Occipital lobe (tissue), 2 donors: ENCODE measurements around the gene SFSWAP. TPM values are rescaled to one million over a fixed set of nuclear protein-coding genes. Genes with fewer than 3 reads are reported as not detected.
"Not testable (repeated sequence)": the region's sequence is repeated elsewhere in the genome, so short reads cannot be mapped to it uniquely, and the experiment has no call there.

Experiments
- DNase-seq: peaks from one replicate; lab custom pipeline; 2025; lab: John Stamatoyannopoulos, UW
- total RNA-seq: library from RNA; depleted of rRNA; stranded (reverse); fragments of >200 nt; gene quantifications from one replicate; pipeline ENCODE4 v1.2.3, GENCODE V29; 2014

The SFSWAP gene
- total RNA-seq, 1 donor from 2014 or later: 26.4 TPM

DNA sequence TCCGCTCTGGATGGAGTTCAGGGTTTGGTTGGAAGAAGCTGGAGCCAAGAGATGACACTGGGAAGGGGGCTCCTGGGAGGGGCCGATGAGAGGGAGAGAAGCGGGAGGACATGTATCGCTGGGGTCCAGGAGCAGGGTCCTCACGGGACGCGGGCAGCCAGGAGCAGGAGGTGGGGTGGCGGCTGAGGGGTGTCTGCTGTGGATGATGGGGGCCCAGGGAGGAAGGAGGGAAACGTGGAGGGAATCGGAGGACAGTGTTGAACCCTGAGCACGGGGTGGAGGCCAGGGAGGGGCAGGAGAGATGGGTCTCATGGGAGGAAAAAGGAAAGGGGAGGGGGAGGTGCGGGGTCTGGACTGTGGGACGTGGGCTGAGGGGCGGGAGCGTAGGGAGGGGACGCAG lies 31.7 kb upstream of the SFSWAP start:
- DNase-seq: not testable (repeated sequence)

DNA sequence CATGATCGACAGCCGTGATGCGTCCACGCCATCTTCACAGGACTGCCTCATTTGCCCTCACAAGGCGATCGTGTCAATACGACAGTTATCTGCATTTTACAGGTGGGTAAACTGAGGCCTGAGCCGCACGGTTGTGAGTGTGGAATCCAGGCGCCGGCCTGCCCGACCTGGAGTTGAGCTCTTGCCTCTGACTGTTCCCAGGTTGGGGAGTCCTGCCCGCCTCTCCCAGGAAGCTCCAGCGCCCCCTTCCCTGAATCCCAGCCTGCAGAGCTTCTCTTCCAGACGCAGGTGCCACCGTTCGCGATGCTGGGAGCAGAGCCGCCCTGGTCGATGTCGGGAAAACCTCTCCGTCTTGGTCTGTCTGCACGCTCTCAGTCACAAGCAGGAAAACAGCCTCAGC lies 31.1 kb upstream of the SFSWAP start:
- not testable (repeated sequence) for DNase-seq

DNA sequence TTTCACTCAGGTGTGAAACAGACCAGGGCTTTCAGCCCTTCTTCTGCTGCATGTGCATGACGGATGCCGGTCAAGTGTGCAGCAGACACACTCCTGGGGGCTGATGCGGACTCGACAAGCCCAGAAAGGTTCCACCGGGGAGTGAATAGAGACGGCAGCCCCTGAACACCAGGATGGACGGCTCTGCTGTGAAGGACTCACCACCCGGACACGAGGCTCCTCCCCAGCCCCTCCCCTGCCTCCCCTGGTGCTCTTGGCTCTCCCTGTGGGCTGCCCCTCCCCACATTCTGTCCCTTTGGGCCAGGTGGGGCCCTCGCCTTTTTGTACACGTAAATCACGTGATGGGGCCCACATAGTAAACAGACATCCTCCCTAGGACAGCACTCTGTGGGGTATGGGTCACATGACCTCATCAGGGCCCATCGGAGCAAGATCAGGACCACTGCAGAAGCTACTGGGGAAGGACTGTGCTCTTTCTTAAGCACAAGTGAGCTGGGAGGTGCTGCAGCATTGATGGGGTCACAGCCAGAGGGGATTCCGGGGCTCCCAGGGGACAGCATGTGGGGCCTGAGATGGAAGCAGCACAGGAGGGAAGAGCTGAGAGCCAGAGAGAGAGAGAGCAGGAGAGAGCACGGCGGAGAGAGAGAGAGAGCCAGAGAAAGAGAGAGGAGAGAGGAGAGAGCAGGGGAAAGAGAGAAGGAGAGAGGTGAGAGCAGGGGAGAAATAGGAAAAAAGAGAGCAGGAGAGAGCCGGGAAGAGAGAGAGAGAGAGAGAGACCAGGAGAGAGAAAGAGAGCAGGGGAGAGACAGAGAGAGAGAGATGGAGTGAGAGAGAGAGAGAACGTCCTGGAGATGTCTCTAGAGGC lies 30.3 kb upstream of the SFSWAP start:
- not testable (repeated sequence) for DNase-seq

DNA sequence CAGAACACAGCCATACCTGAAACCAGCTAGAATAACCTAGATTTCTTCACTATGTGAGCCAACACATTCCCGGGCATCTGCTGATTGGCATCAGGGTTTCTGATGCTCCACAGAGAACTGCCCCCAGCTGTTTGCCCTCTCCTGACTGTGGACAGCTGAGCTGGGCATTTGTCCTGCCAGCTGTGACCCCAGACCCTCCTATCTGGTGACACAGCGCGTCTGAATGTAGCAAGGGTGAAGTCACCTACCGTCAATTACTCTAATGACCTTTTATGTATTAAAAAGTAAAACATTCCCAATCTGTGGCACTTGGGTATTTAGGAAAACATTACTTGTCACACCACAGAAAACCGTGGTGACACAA lies 29.7 kb upstream of the SFSWAP start:
- DNase-seq: no peak

DNA sequence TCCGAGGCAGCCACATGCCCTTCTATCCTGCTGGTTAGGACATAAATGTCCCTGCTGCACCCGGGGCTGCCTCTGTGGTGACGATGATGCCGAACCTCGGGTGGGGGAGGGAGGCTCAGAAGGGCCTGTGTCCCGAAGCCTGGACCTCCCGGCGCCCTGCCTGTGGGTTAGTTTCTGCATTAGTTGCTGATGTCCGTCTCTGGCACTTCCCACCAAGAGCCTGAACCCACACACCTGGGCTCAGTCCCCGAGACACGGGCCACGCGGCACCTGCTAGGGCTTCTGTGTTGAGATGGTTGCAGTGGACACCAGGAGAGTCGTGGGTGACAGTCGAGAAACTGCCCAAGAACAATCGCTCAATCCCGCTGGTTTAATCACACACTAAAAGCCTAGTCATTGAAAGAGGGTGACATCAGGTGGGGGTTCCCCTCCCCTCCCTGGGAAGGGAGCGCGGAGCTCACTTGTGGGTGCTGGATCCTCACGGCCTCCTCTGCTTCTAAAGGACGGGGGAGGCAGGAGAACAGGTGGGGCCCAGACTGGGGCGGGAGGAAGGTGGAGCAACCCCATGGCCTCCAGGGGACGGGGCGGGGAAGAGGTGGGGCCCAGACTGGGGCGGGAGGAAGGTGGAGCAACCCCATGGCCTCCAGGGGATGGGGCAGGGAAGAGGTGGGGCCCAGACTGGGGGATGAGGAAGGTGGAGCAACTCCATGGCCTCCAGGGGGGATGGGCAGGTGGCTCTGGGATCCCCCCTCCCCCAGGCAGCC lies 29.0 kb upstream of the SFSWAP start:
- not testable (repeated sequence) for DNase-seq

DNA sequence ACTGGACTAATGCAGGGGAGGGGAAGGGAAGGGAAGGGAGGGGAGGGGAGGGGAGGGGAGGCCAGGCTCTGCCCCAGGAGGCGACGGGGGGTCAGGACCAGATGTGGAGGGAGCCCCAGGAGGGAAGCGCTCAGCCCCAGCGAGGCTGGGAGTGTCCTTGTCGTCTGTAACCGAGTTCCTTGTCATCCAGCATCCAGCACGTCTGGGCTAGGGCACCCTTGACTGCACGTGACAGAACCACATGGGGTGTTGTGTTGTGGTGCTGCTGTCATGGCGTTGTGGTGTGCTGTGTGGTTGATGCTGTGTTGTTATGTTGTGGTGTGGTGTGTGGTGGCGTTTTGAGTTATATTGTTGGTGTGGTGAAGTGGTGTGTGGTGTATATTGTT lies 28.4 kb upstream of the SFSWAP start:
- DNase-seq: no peak

DNA sequence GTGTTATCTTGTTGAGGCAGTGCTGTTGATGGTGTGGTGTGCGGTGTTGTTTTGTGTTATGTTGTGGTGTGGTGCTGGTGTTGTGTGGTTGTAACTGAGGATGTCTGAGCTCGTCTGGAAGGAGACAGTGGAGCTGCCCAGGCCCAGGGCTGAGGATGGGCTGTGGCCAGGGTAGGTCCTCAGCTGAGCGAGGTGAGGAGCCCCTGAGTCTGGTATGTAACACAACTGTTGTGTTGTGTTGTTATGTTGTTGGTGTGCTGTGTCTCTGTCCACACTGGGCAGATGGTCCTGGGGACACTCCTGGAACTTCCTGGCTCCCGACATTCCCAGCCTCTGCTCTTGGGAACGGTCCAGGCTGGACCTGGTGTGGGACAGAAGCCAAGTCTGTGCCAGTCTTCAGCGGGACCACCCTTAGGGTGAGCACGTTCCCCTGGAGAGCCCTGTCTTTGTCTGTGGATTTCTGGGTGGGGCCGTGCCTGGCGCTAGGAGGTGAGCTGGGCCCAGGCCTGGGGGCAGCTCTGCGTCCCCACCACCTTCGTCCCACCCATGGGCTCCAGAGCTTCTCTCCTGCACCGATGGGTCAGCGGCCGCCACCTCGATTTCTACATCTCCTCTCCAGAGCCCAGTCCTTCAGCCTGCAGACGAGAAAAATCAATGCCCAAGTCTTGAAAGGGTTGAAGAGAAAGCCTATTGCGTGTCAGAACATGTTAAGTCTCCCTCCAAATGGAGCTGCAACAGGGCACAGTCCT lies 27.4 kb upstream of the SFSWAP start:
- no peak for DNase-seq

GRCh38 chr12:131684015-131684725 lies 26.7 kb upstream of the SFSWAP start:
- no peak for DNase-seq

- DNase-seq: no peak
Observed at GRCh38 chr12:131687346-131688125, 23.4 kb upstream of the SFSWAP start.

DNA sequence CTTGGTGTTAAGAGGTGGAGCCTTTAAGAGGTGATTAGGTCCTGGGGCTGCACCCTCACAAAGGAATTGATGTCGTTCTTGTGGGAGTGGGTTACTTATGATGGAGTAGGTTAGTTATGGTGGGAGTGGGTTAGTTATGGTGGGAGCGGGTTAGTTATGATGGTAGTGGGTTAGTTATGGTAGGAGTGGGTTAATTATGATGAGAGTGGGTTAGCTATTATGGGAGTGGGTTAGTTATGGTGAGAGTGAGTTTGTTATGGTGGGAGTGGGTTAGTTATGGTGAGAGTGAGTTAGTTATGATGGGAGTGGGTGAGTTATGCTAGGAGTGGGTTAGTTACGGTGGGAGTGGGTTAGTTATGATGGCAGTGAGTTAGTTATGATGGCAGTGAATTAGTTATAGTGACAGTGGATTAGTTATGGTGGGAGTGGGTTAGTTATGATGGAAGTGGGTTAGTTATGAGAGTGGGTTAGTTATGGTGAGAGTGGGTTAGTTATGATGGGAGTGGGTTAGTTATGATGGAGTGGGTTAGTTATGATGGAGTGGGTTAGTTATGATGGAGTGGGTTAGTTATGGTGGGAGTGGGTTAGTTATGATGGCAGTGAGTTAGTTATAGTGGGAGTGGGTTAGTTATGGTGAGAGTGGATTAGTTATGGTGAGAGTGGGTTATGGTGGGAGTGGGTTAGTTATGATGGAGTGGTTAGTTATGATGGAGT lies 22.6 kb upstream of the SFSWAP start:
- no peak for DNase-seq

GRCh38 chr12:131688845-131689154 lies 22.1 kb upstream of the SFSWAP start:
- DNase-seq: no peak

DNA sequence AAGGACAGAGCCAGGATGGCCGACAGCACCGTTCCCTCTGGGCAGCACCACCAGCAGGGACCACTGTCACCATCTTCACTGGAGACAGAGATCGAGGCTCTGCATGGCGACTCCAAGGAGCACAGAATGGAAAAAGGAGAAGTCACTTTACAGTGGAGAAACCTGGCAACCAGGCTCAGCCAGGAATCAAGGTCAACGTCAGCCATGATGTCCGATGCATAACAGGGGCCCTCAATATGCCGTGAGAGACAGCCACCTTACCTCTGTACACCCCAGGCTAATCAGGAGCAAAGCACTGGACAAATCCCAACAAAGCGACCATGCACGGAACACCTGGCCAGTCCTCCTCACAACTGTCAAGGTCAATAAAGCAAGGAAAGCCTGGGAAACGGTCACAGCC lies 20.6 kb upstream of the SFSWAP start:
- DNase-seq: no peak

DNA sequence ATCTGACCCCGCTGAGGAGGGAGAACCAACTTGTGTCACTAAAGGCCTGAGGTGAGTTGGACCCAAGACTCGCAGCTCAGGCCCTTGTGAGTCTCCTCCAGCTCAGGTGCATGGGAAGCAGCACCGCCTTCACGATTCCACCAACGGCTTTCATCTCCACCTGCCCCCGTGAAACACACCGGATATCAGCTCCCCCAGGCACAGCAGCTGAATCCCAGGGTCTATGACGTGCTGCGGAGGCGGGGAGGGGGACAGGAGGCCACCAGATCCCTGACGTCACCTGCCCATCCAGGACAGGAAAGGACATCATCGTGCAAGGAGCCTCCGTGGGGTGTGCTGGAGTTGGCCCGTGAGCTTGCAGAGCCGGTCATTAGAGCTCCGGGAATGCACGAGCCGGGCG lies 18.5 kb upstream of the SFSWAP start:
- DNase-seq: no peak

DNA sequence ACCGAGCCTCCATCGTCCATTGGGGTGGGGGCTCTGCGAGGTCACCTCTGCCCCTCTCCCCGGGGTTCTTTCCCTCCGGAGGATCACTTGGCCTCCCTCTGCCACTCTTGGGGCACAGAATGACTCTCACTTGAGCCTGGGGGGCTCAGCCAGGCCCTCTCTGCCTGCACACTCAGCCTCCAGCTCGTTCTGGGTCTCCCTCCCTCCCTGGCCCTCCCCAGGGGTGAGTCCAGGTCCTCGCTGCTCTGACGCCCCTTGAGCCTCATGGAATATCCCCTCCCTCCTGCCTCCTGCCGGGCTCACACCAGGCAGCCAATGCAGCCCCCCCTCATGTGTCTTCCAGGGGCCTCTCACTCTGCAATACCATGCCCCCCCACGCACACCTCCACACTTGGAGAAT lies 17.7 kb upstream of the SFSWAP start:
- DNase-seq: no peak

GRCh38 chr12:131694116-131694838 lies 16.6 kb upstream of the SFSWAP start:
- DNase-seq: no peak

GRCh38 chr12:131695968-131696367 lies 14.9 kb upstream of the SFSWAP start:
- DNase-seq: no peak

DNA sequence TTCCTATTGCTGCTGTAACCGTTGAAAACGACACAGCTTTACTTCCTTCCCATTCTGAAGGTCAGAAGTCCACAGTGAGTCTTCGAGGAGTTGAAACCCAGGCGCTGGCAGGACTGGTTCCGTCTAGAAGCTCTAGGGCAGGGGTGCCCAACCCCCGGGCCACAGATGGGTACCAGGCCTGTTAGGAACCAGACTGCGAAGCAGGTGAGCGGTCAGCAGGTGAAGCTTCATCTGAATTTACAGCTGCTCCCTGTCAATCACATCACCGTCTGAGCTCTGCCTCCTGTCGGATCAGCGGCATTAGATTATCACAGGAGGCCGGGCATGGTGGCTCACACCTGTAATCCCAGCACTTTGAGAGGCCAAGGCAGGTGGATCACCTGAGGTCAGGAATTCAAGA lies 12.6 kb upstream of the SFSWAP start:
- DNase-seq: no peak

DNA sequence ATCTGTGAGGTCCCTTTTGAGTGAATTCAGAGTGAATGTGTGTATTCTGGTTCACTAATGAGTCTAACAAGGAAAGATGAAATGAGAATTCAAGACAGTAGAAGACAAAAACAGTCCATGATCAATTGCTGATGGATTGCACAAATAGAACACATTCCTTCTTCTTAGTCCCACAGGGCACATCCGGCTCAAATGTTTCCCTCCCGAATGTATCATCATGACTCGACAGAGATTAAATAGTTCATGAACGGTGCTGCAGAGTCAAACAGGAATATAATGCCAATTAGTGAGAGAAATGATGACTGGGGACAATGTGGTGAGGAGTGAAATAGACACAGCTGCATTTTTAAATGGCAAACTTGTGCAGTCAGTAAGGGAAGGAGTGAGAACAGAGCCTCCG lies 11.5 kb upstream of the SFSWAP start:
- DNase-seq: no peak

- no peak for DNase-seq
Observed at GRCh38 chr12:131700271-131700670, 10.6 kb upstream of the SFSWAP start.
